K562 (cell line): Measurements from ENCODE around the gene MYH11. TPM values are rescaled to one million over a fixed set of nuclear protein-coding genes. Genes with fewer than 3 reads are reported as not detected.

Experiments
- ATAC-seq: fragments of 200-7000 bp; cut with Tn5 transposase; 3 replicates; pipeline ENCODE4 v1.9.1; 2020; ENCODE audit warnings: moderate library complexity
- BruUV-seq: library from RNA; stranded (reverse); fragments of 400-500 nt; replicated peaks from 2 replicates; lab custom pipeline; 2021; lab: Mats Ljungman, UMichigan
- CTCF ChIA-PET: fragments of 300-600 bp; formaldehyde crosslinking; extraction: SDS; loops from one replicate; lab custom pipeline; 2021; ENCODE audit warnings: low intra/inter-chr PET ratio; lab: Yijun Ruan, JAX
- POLR2A ChIA-PET: fragments of 300-600, 350-650 bp; sonication (Branson Sonifier 250); formaldehyde crosslinking; extraction: SDS; loops from one replicate; lab custom pipeline; 2021; ENCODE audit warnings: antibody characterized with exemption, inconsistent platforms; lab: Yijun Ruan, JAX
- DNase-seq, 4 experiments: peaks; one replicate each; pipeline versions ENCODE4 v3.0.0 to v3.0.0-alpha.2; 2011 to 2018; ENCODE audit warnings: low spot score in 3 of 4, mixed read lengths in 3 of 4; ENCODE audit errors: extremely low read depth in 1 of 4
- FAIRE-seq: peaks from 2 replicates; lab custom pipeline; 2011; peaks lifted over from hg19 to GRCh38; lab: Jason Lieb, UNC
- H2AFZ ChIP-seq: 2 replicates; pipeline ENCODE4 v1.6.0; 2011; ENCODE audit warnings: low read depth, low read length, control low read depth, inconsistent platforms
- H3K27ac ChIP-seq: fragments of 200-600 bp; 3 replicates; pipeline ENCODE4 v1.8.0; 2011; ENCODE audit warnings: low read depth, mild to moderate bottlenecking, control low read depth, inconsistent platforms, low read length, moderate library complexity, mixed read lengths; ENCODE audit errors: extremely low read depth
- H3K27me3 ChIP-seq, 2 experiments: fragments of 300-600 bp in 1 of 2; 2 replicates in 1 of 2; 3 replicates in 1 of 2; pipeline versions ENCODE4 v1.6.0 to v1.8.0; 2011; ENCODE audit warnings: inconsistent platforms in 2 of 2, low read length in 2 of 2, mild to moderate bottlenecking in 1 of 2, mixed read lengths in 1 of 2, moderate library complexity in 1 of 2; ENCODE audit not compliant: control insufficient read depth in 2 of 2, insufficient read depth in 2 of 2
- H3K36me3 ChIP-seq: fragments of 300-600 bp; 3 replicates; pipeline ENCODE4 v1.8.0; 2011; ENCODE audit warnings: mild to moderate bottlenecking, low read length, inconsistent platforms; ENCODE audit not compliant: control insufficient read depth, insufficient read depth
- H3K4me1 ChIP-seq, 2 experiments: fragments of 200-600 bp in 1 of 2; replicated peaks in 1 of 2; 2 replicates in 1 of 2; 3 replicates in 1 of 2; pipeline versions ENCODE4 v1.5.1 to v1.8.0; 2011; ENCODE audit warnings: inconsistent platforms in 2 of 2, low read length in 2 of 2, mild to moderate bottlenecking in 1 of 2, mixed read lengths in 1 of 2, moderate library complexity in 1 of 2; ENCODE audit not compliant: control insufficient read depth in 2 of 2, insufficient read depth in 2 of 2
- H3K4me2 ChIP-seq: 2 replicates; pipeline ENCODE4 v1.6.1; 2011; ENCODE audit warnings: low read length, control low read depth, inconsistent platforms, mixed read lengths; ENCODE audit not compliant: insufficient read depth
- H3K4me3 ChIP-seq: fragments of 200-600 bp; sonication (generic), shearing (Covaris generic); 2 replicates; pipeline ENCODE4 v1.5.1; 2016; ENCODE audit warnings: control low read depth, inconsistent platforms
- H3K79me2 ChIP-seq: fragments of 200-600 bp; 3 replicates; pipeline ENCODE4 v1.8.0; 2011; ENCODE audit warnings: low read length, inconsistent platforms; ENCODE audit not compliant: control insufficient read depth, insufficient read depth
- H3K9ac ChIP-seq, 2 experiments: 2 replicates each; pipeline versions ENCODE4 v1.6.0 to v1.6.1; 2011; ENCODE audit warnings: low read depth in 2 of 2, low read length in 2 of 2, control low read depth in 1 of 2, inconsistent platforms in 1 of 2, mild to moderate bottlenecking in 1 of 2, mixed read lengths in 1 of 2; ENCODE audit not compliant: insufficient read depth in 1 of 2
- H3K9me1 ChIP-seq: one replicate; pipeline ENCODE4 v1.6.0; 2011; ENCODE audit warnings: inconsistent platforms, mild to moderate bottlenecking, low read length, moderate library complexity; ENCODE audit not compliant: control insufficient read depth, insufficient read depth
- H3K9me3 ChIP-seq: replicated peaks from 2 replicates; pipeline ENCODE4 v1.5.1; 2011; ENCODE audit warnings: low read depth, low read length, inconsistent platforms; ENCODE audit not compliant: control insufficient read depth, insufficient read depth
- H4K20me1 ChIP-seq: replicated peaks from 2 replicates; pipeline ENCODE4 v1.6.1; 2011; ENCODE audit warnings: low read length, inconsistent platforms, mixed read lengths; ENCODE audit not compliant: control insufficient read depth, insufficient read depth
- CBX2 ChIP-seq: fragments of 200-600 bp; sonication (generic); IDR thresholded peaks from one replicate; pipeline ENCODE4 v1.6.1; 2012; ENCODE audit warnings: mild to moderate bottlenecking, low read length, inconsistent platforms; ENCODE audit not compliant: insufficient read depth, poor library complexity, severe bottlenecking
- DNMT1 ChIP-seq: fragments of 450-650 bp; IDR thresholded peaks from 2 replicates; pipeline ENCODE4 v1.6.1; 2016; ENCODE audit warnings: antibody characterized with exemption, mild to moderate bottlenecking
- MCM7 ChIP-seq, 2 experiments: fragments of 450-650 bp; IDR thresholded peaks; 2 replicates each; pipeline ENCODE4 v1.6.1; 2016 to 2018
- PTBP1 ChIP-seq: fragments of 200-400 bp; formaldehyde crosslinking; IDR thresholded peaks from 2 replicates; pipeline ENCODE4 v1.6.1; 2017; ENCODE audit warnings: low read depth, low read length
- SRF ChIP-seq, 2 experiments: fragments of 250-450, 450-650 bp in 1 of 2; sonication (Bioruptor Pico) in 1 of 2; sonication (generic) in 1 of 2; formaldehyde crosslinking; IDR thresholded peaks; 2 replicates each; pipeline versions ENCODE4 v1.5.0 to v1.5.1; 2020 to 2022; ENCODE audit warnings: mild to moderate bottlenecking in 1 of 2, missing genetic modification reagents in 1 of 2
- TCF3 ChIP-seq: sonication (generic); formaldehyde crosslinking; IDR thresholded peaks from 2 replicates; pipeline ENCODE4 v1.4.0; 2020; ENCODE audit warnings: mild to moderate bottlenecking, missing genetic modification reagents
- USF1 ChIP-seq: sonication (generic); formaldehyde crosslinking; IDR thresholded peaks from 2 replicates; pipeline ENCODE4 v1.9.0; 2022; ENCODE audit warnings: mild to moderate bottlenecking, missing genetic modification reagents
- WGBS: fragments of 100-300 bp; shearing (Covaris generic); methylation state at CpG from one replicate; pipeline ENCODE4 v1.1.6; 2016; ENCODE audit warnings: low coverage, mixed read lengths; ENCODE audit not compliant: insufficient coverage; ENCODE audit errors: missing lambda C conversion rate; 5-methylcytosine and 5-hydroxymethylcytosine counted together
- in situ Hi-C: fragments of 300-500 bp; cut with MboI; formaldehyde crosslinking; loops from 4 replicates; pipeline ENCODE4 v1.15.0; 2018; ENCODE audit warnings: inconsistent platforms, mixed read lengths
- intact Hi-C: fragments of 100-400 bp; cut with micrococcal nuclease; formaldehyde crosslinking; loops from 2 replicates; pipeline ENCODE4 v1.14.2; 2022
- polyA plus RNA-seq, 8 experiments: library from polyadenylated mRNA; depleted of rRNA in 4 of 8; stranded (reverse) in 5 of 8; unstranded in 3 of 8; fragments of >200 nt; fragmentation: Nextera tagmentation in 2 of 8; fragmentation: Illumina TruSeq in 1 of 8; extraction: Ambion mirVana in 2 of 8; extraction: Trizol in 1 of 8; gene quantifications; 2 replicates each; pipeline versions ENCODE4 v1.2.1 to v1.2.3, GENCODE V29; 2011 to 2014; ENCODE audit warnings: inconsistent platforms in 1 of 8, missing spikeins in 1 of 8
- total RNA-seq, 7 experiments: library from RNA; depleted of rRNA in 6 of 7; stranded (reverse); fragments of >200 nt in 6 of 7; fragmentation: Illumina TruSeq in 2 of 7; extraction: Trizol in 2 of 7; gene quantifications; 2 replicates each; pipeline versions ENCODE4 v1.2.1 to v1.2.3, GENCODE V29; 2011 to 2021; ENCODE audit warnings: low replicate concordance in 1 of 7

The MYH11 gene
- total and polyA plus RNA-seq, 9 of the 15 experiments (the other 6 are each of a cell fraction or from before 2014, with no cell fraction given) = 0.05 to 0.47 (median 0.08) TPM; not detected in 5

GRCh38 chr16:15854906-15855703, 1.7 kb downstream of the MYH11 start:
- CTCF ChIA-PET = no interaction called here
- intact Hi-C loops (no loop called here), in situ Hi-C loops (no loop called here)
- Histone ChIP-seq H3K79me2 (no peaks in the 10 kb centered on the region), H3K27ac (no peak overlapping the region), H3K4me3 (no peak overlapping the region), H2AFZ (no peak overlapping the region), H3K4me1 (peaks cover 0 to 13% of the 10 kb centered on the region in 2 experiments; a peak in 2 of 5 replicates), H3K9ac (no peak overlapping the region), H3K9me3 (no peaks in the 10 kb centered on the region), H4K20me1 (no peaks in the 10 kb centered on the region), H3K27me3 (peaks cover 33 to 61% of the 10 kb centered on the region in 2 experiments), H3K36me3 (no peaks in the 10 kb centered on the region), H3K9me1 (no peaks in the 10 kb centered on the region), H3K4me2 (no peak overlapping the region)
- ATAC-seq = no peak
- 4% methylated on average over 15 of the region's 15 CpGs for WGBS
- no TSS peak for BruUV-seq
- FAIRE-seq = no peak
- POLR2A ChIA-PET = no interaction called here
- no peak for DNase-seq
- peak; percentile 11 for TF ChIP-seq CBX2
- no peak for TF ChIP-seq PTBP1
- TF ChIP-seq MCM7 (IDR thresholded peaks at IDR 0.05) = no peak
- TF ChIP-seq SRF (CRISPR knock-in tag; IDR thresholded peaks at IDR 0.05) = peak in 1 of 2 experiments; percentile 38; a peak in 1 of 4 replicates
- no peak for TF ChIP-seq TCF3 (CRISPR knock-in tag)
- TF ChIP-seq USF1 (CRISPR knock-in tag) = no peak
- TF ChIP-seq DNMT1 = no peak
